Gastroesophageal sphincter (tissue), 3 donors: ENCODE results near the gene CUX1.

ENCODE experiments used
- CTCF ChIP-seq, 4 experiments: fragments of 200-600 bp in 2 of 4; fragments of 450-650 bp in 2 of 4; sonication (generic) in 1 of 4; IDR thresholded peaks; one replicate each; pipeline ENCODE4 v1.5.1; 2017 to 2019; ENCODE audit warnings: antibody characterized with exemption in 4 of 4, mild to moderate bottlenecking in 2 of 4, moderate library complexity in 2 of 4
- POLR2AphosphoS5 ChIP-seq: sonication (generic); formaldehyde crosslinking; IDR thresholded peaks from one replicate; pipeline ENCODE4 v1.6.1; 2017; ENCODE audit warnings: antibody characterized with exemption

DNA sequence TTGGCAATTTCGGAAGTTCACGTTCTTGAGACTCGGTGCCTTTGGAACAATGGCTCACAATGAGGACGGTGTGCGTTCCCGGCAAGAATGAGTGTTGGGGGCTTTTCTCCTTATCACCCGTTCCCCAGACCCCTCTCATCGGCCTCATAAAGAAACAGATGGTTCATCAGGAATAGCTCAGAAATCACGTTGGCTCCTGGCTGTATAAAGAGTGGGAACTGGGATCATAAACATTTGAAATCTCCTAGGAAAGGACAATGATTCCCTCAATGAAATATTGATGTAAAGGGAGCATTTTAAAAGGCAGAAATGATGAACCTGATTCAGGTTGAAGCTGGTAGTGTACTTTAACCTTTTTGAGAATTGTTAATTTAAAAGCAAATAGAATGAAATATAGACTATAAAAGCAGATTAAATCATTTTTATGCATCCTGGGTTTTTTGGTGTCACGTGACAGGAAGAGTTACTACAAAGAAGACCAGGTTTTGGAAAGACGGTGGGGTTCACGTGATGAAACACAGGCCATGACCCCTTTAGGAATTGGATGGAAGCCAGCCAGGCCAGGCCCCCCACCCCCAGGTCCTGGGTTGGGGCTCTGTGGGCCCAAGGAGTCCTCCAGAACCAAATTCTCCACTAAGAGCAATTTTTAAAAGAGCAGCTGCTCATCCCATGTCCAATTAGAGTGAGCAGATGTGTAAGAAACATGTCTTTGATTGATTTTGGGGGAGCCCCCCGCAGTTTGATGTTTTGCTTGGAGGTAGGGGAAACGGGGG, 63.0 kb downstream of the CUX1 start:
- no peak for TF ChIP-seq CTCF (IDR thresholded peaks at IDR 0.05)
- TF ChIP-seq POLR2AphosphoS5 = no peak
